Astrocyte (in vitro differentiated cells and primary cell): Measurements from ENCODE around the gene COL24A1. TPM values are rescaled to one million over a fixed set of nuclear protein-coding genes. Genes with fewer than 3 reads are reported as not detected.

ENCODE experiments used
- DNase-seq: peaks from one replicate; pipeline ENCODE4 v3.0.0-alpha.2; 2010; ENCODE audit warnings: low read depth
- FAIRE-seq: peaks from 2 replicates; lab custom pipeline; 2011; peaks lifted over from hg19 to GRCh38; lab: Jason Lieb, UNC
- H2AFZ ChIP-seq: 2 replicates; pipeline ENCODE4 v1.6.0; 2012; ENCODE audit warnings: low read depth, low read length, inconsistent platforms
- H3K27ac ChIP-seq: 2 replicates; pipeline ENCODE4 v1.5.1; 2011; ENCODE audit warnings: low read depth, low read length, inconsistent platforms
- H3K27me3 ChIP-seq: 2 replicates; pipeline ENCODE4 v1.6.0; 2011; ENCODE audit warnings: low read length, inconsistent platforms; ENCODE audit not compliant: insufficient read depth
- H3K36me3 ChIP-seq: 2 replicates; pipeline ENCODE4 v1.5.1; 2011; ENCODE audit warnings: low read length, inconsistent platforms; ENCODE audit not compliant: insufficient read depth
- H3K4me1 ChIP-seq: 2 replicates; pipeline ENCODE4 v1.5.1; 2011; ENCODE audit warnings: low read length, inconsistent platforms; ENCODE audit not compliant: insufficient read depth
- H3K4me2 ChIP-seq: 2 replicates; pipeline ENCODE4 v1.6.0; 2012; ENCODE audit warnings: low read length, inconsistent platforms
- H3K4me3 ChIP-seq: 2 replicates; pipeline ENCODE4 v1.5.1; 2011; ENCODE audit warnings: low read depth, mild to moderate bottlenecking, low read length, inconsistent platforms; ENCODE audit not compliant: insufficient read depth
- H3K79me2 ChIP-seq: 2 replicates; pipeline ENCODE4 v1.6.0; 2012; ENCODE audit warnings: mild to moderate bottlenecking, low read length, inconsistent platforms; ENCODE audit not compliant: insufficient read depth
- H3K9ac ChIP-seq: 2 replicates; pipeline ENCODE4 v1.6.0; 2012; ENCODE audit warnings: mild to moderate bottlenecking, low read length, inconsistent platforms
- H3K9me3 ChIP-seq: 2 replicates; pipeline ENCODE4 v1.5.1; 2012; ENCODE audit warnings: low read depth, mild to moderate bottlenecking, low read length, inconsistent platforms; ENCODE audit not compliant: insufficient read depth
- H4K20me1 ChIP-seq: 2 replicates; pipeline ENCODE4 v1.6.0; 2012; ENCODE audit warnings: low read length, inconsistent platforms; ENCODE audit not compliant: insufficient read depth
- H3K27ac Mint-ChIP-seq: one replicate; pipeline ENCODE4 v1.8.0; 2021; ENCODE audit warnings: mild to moderate bottlenecking, mixed read lengths; ENCODE audit not compliant: unreplicated experiment
- H3K27me3 Mint-ChIP-seq: one replicate; pipeline ENCODE4 v1.8.0; 2021; ENCODE audit warnings: low read depth, mixed read lengths; ENCODE audit not compliant: unreplicated experiment
- H3K36me3 Mint-ChIP-seq: one replicate; pipeline ENCODE4 v1.8.0; 2021; ENCODE audit warnings: low read depth, mixed read lengths; ENCODE audit not compliant: unreplicated experiment
- H3K4me1 Mint-ChIP-seq: one replicate; pipeline ENCODE4 v1.8.0; 2021; ENCODE audit warnings: low read depth, mixed read lengths; ENCODE audit not compliant: unreplicated experiment
- H3K4me3 Mint-ChIP-seq: one replicate; pipeline ENCODE4 v1.8.0; 2021; ENCODE audit warnings: mild to moderate bottlenecking, moderate library complexity, mixed read lengths; ENCODE audit not compliant: unreplicated experiment
- H3K9me3 Mint-ChIP-seq: one replicate; pipeline ENCODE4 v1.8.0; 2021; ENCODE audit warnings: mild to moderate bottlenecking, mixed read lengths; ENCODE audit not compliant: unreplicated experiment
- CTCF ChIP-seq: IDR thresholded peaks from 2 replicates; pipeline ENCODE4 v1.5.1; 2011; ENCODE audit warnings: low read depth, mild to moderate bottlenecking, inconsistent platforms, low read length, moderate library complexity; ENCODE audit not compliant: insufficient read depth
- EZH2 ChIP-seq: IDR thresholded peaks from 2 replicates; pipeline ENCODE4 v1.6.1; 2012; ENCODE audit warnings: mild to moderate bottlenecking, low read length, inconsistent platforms; ENCODE audit not compliant: insufficient read depth
- total RNA-seq: library from RNA; stranded (reverse); gene quantifications from 2 replicates; pipeline ENCODE4 v1.2.1, GENCODE V29; 2021

The COL24A1 gene
- total RNA-seq, 1 donor from 2014 or later: 5.6 TPM

DNA sequence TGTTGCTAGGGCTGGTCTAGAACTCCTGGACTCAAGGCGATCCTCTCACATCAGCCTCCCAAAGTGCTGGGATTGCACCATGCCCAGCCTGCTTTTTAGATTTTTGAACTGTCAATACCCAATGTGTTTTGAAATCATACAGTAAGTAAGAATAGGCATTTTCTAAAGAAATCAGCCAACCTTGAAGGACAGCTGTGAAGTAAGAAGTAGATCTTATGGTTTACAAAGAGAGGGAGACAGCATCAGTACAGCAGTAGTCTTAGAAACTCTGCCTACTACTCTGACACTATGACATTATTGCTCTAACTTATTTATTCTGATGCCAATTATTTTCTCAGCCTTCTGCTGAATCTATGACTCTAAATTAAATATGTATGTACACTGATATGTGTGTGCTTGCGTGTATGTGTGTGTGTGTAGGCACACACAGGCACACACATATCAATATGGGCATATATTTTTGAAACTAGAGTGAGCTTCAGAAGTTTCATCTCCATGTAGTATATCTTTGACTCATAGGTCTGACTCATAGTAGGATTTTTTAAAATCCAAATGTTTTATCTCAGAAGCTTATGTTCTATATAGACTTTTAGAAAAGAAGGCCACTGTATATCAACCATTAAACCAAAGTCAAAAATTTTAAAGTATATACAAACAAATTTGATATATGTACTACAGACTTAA lies 140.4 kb downstream of the COL24A1 start:
- no peaks in the 10 kb centered on the region for H4K20me1 ChIP-seq
- no peaks in the 10 kb centered on the region for H3K9me3 ChIP-seq
- H3K4me2 ChIP-seq: no peak overlapping the region
- H2AFZ ChIP-seq: no peak overlapping the region
- no peak overlapping the region for H3K27ac Mint-ChIP-seq
- H3K9me3 Mint-ChIP-seq: no peaks in the 10 kb centered on the region
- TF ChIP-seq CTCF (no peak), EZH2 (no peak)
- H3K27ac ChIP-seq: no peak overlapping the region
- H3K9ac ChIP-seq: no peak overlapping the region
- H3K4me1 Mint-ChIP-seq: no peaks in the 10 kb centered on the region
- no peak overlapping the region for H3K4me3 Mint-ChIP-seq
- peaks cover 2% of the 10 kb centered on the region for H3K36me3 Mint-ChIP-seq
- no peak overlapping the region for H3K4me3 ChIP-seq
- no peaks in the 10 kb centered on the region for H3K27me3 Mint-ChIP-seq
- FAIRE-seq (no peak), DNase-seq (peak; percentile 3)
- H3K36me3 ChIP-seq: no peaks in the 10 kb centered on the region
- H3K79me2 ChIP-seq: no peaks in the 10 kb centered on the region
- H3K4me1 ChIP-seq: no peaks in the 10 kb centered on the region
- H3K27me3 ChIP-seq: no peaks in the 10 kb centered on the region

- no peak for TF ChIP-seq EZH2
- no peak for TF ChIP-seq CTCF
- no peaks in the 10 kb centered on the region for H3K36me3 ChIP-seq
- Mint-ChIP-seq H3K4me1 (no peaks in the 10 kb centered on the region), H3K27me3 (no peaks in the 10 kb centered on the region), H3K9me3 (no peaks in the 10 kb centered on the region), H3K27ac (no peak overlapping the region), H3K4me3 (no peak overlapping the region), H3K36me3 (peaks cover 2% of the 10 kb centered on the region)
- H3K79me2 ChIP-seq: no peaks in the 10 kb centered on the region
- H3K9ac ChIP-seq: no peak overlapping the region
- no peak overlapping the region for H3K27ac ChIP-seq
- DNase-seq: no peak
- H3K4me3 ChIP-seq: no peak overlapping the region
- H3K9me3 ChIP-seq: no peaks in the 10 kb centered on the region
- no peaks in the 10 kb centered on the region for H3K4me1 ChIP-seq
- no peaks in the 10 kb centered on the region for H4K20me1 ChIP-seq
- FAIRE-seq: no peak
- no peak overlapping the region for H3K4me2 ChIP-seq
- H2AFZ ChIP-seq: no peak overlapping the region
- H3K27me3 ChIP-seq: no peaks in the 10 kb centered on the region
Observed at GRCh38 chr1:86015375-86015774, 141.2 kb downstream of the COL24A1 start.

DNA sequence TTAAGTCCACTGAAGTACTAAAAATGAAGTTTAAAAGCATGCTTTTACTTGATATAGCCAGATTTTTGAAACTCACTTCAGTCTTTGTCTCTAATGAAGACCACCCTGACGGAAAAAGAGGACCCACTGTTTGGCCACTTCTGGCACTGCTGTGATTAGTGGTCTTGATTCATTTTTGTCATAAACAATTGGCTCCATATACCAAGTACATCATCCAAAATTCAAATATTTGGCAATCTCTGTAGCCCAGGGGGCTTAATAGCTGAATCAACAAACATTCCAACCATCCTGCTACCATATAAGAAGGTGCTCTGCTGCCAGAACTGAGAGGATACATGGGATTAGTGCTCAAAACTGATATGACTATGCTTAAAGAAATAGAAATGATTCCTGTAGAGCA lies 156.0 kb downstream of the COL24A1 start:
- Mint-ChIP-seq H3K27ac (no peak overlapping the region), H3K9me3 (peaks cover 4% of the 10 kb centered on the region), H3K4me1 (no peaks in the 10 kb centered on the region), H3K4me3 (no peak overlapping the region), H3K36me3 (no peaks in the 10 kb centered on the region), H3K27me3 (peaks cover 4% of the 10 kb centered on the region)
- Histone ChIP-seq H3K27ac (no peak overlapping the region), H3K79me2 (no peaks in the 10 kb centered on the region), H2AFZ (no peak overlapping the region), H3K9me3 (no peaks in the 10 kb centered on the region), H3K4me1 (no peaks in the 10 kb centered on the region), H3K27me3 (no peaks in the 10 kb centered on the region), H3K9ac (no peak overlapping the region), H3K4me2 (no peak overlapping the region), H4K20me1 (no peaks in the 10 kb centered on the region), H3K4me3 (no peak overlapping the region), H3K36me3 (no peaks in the 10 kb centered on the region)
- DNase-seq (no peak), FAIRE-seq (no peak)
- TF ChIP-seq CTCF: no peak
- no peak for TF ChIP-seq EZH2
